PC-3 (cell line): ENCODE measurements around the gene SDK2.

ENCODE experiments used
- EZH2 ChIP-seq: fragments of 300-600 bp; sonication (generic); IDR thresholded peaks from one replicate; pipeline ENCODE4 v1.6.1; 2017; ENCODE audit warnings: antibody characterized with exemption, mild to moderate bottlenecking, low read length; ENCODE audit not compliant: unreplicated experiment
- EZH2phosphoT487 ChIP-seq: fragments of 300-600 bp; sonication (generic); IDR thresholded peaks from 2 replicates; pipeline ENCODE4 v1.6.1; 2018; ENCODE audit warnings: mild to moderate bottlenecking, antibody characterized with exemption, low read length, borderline replicate concordance
- TF ChIP-seq, protein P1 (sequence below): fragments of 300-600 bp; sonication (generic); conservative IDR thresholded peaks from 2 replicates; pipeline ENCODE4 v1.5.1; 2017; ENCODE audit warnings: antibody characterized with exemption, low read depth, mild to moderate bottlenecking, low read length

- TF ChIP-seq EZH2phosphoT487: no peak
- TF ChIP-seq EZH2: no peak
- TF ChIP-seq, protein P1, sequence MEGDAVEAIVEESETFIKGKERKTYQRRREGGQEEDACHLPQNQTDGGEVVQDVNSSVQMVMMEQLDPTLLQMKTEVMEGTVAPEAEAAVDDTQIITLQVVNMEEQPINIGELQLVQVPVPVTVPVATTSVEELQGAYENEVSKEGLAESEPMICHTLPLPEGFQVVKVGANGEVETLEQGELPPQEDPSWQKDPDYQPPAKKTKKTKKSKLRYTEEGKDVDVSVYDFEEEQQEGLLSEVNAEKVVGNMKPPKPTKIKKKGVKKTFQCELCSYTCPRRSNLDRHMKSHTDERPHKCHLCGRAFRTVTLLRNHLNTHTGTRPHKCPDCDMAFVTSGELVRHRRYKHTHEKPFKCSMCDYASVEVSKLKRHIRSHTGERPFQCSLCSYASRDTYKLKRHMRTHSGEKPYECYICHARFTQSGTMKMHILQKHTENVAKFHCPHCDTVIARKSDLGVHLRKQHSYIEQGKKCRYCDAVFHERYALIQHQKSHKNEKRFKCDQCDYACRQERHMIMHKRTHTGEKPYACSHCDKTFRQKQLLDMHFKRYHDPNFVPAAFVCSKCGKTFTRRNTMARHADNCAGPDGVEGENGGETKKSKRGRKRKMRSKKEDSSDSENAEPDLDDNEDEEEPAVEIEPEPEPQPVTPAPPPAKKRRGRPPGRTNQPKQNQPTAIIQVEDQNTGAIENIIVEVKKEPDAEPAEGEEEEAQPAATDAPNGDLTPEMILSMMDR: no peak
Observed at GRCh38 chr17:73547790-73548189, 96.5 kb downstream of the SDK2 start.
